Omental fat pad (tissue), 4 donors: ENCODE data around the gene LCAT. TPM values are rescaled to one million over a fixed set of nuclear protein-coding genes. Genes with fewer than 3 reads are reported as not detected.

ENCODE experiments used
- ATAC-seq: fragments of 150-250 bp; one replicate; pipeline ENCODE4 v1.9.1; 2016; ENCODE audit warnings: mild to moderate bottlenecking, moderate library complexity; ENCODE audit not compliant: low FRiP score
- DNase-seq: peaks from one replicate; pipeline ENCODE4 v3.0.0-alpha.2; 2019; ENCODE audit warnings: low spot score
- total RNA-seq, 4 donors: library from RNA; depleted of rRNA; stranded (reverse); fragments of >200 nt; gene quantifications; one replicate each; pipeline ENCODE4 v1.1.0, GENCODE V29; 2016
- TF ChIP-seq, protein P1 (sequence below), 3 donors: fragments of 450-650 bp; IDR thresholded peaks; one replicate each; pipeline ENCODE4 v1.5.1; 2016 to 2017; ENCODE audit warnings: antibody characterized with exemption in 3 of 3, mild to moderate bottlenecking in 3 of 3, moderate library complexity in 2 of 3

Gene LCAT
- total RNA-seq, 4 donors from 2014 or later, result 7.7 to 52.2 (median 13.0) TPM

DNA sequence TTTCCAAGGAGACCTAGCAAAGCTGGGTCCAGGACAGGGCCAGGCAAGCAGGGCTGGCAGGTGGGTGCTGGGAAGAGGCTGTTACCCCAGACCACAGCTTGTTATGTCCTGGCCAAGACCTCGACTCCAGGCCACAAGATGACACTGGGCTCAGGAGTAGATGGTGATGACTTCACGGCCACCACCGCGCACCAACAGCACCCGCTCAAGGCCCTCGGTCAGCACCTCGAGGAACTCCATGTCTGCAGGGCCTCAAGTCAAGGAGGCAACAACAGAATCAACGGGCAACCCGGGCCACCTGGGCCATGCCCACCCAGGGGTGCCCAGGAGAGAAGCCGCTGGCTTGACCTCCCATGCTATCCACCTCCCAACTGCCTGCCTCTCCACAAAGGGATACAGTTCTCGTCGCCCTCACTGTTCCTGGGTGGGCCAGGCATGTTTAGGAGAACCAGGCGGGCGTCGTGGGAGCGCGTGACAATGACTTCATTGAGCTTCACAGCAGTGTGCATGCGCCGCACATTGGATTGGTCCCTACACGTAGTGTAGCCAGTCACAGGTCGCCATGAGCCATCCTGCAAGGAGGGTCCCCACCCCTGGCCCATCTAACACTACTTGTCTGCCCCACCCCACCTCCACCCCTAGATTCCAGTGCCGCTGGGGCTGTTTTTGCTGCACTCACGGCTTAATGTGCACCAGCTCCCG, 921 bp upstream of the LCAT start:
- TF ChIP-seq, protein P1, sequence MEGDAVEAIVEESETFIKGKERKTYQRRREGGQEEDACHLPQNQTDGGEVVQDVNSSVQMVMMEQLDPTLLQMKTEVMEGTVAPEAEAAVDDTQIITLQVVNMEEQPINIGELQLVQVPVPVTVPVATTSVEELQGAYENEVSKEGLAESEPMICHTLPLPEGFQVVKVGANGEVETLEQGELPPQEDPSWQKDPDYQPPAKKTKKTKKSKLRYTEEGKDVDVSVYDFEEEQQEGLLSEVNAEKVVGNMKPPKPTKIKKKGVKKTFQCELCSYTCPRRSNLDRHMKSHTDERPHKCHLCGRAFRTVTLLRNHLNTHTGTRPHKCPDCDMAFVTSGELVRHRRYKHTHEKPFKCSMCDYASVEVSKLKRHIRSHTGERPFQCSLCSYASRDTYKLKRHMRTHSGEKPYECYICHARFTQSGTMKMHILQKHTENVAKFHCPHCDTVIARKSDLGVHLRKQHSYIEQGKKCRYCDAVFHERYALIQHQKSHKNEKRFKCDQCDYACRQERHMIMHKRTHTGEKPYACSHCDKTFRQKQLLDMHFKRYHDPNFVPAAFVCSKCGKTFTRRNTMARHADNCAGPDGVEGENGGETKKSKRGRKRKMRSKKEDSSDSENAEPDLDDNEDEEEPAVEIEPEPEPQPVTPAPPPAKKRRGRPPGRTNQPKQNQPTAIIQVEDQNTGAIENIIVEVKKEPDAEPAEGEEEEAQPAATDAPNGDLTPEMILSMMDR (IDR thresholded peaks at IDR 0.05), result no peak
- ATAC-seq (no peak), DNase-seq (no peak)

DNA sequence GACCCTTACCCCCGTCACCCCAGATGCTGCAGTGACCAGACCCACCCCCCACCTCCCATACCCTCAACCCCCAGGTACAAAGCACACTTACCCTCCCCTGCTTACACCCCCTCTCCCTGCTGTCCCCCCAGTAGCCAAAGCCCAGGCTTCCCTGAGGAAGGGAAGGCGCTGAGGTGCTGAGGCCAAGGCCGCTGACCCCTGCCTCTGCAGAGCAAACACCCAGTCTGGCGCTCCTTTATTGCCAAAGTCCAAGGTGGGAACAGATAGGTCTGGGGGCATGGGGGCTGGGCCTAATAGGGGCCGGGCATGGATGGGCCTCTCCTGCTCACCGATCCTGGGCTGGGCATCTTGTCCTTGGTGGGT, 683 bp downstream of the LCAT start:
- ATAC-seq, result no peak

DNA sequence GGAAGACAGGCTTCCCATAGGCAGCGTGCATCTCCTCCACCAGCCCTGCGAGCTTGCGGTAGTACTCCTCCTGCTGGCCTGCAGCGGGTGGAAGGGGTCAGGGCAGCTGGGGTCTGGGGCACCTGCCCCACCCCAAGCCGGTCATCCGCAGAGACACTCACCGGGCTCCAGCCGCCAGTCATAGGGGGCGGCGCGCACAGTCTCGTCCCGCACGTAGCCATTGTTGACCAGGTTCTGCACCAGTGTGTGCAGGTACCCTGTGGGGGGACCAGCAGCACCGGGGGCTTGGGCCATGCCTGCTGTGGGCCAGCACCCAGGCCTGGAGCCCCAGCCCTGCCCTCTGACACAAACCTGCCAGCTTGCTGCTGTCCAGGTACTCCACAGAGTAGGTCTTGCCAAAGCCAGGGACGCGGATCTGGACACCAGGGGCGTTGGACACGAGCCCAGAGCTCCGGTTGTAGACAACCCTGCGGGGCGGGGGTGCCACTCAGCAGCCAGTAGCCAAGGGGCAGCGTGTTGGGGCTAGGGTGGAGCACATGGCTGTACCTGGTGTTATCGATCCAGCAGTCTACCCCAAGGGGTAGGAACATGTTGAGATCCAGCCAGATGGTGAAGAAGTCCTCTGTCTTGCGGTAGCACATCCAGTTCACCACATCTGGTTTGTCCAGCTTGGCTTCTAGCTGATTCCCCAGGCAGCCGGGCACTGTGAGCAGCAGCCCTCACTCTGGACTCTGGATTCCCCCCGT, 1.2 kb downstream of the LCAT start:
- TF ChIP-seq, protein P1 (IDR thresholded peaks at IDR 0.05), result no peak
- DNase-seq (no peak), ATAC-seq (no peak)

More for the DNA sequence above, 683 bp downstream of the LCAT start:
- DNase-seq, result no peak
- TF ChIP-seq, protein P1 (IDR thresholded peaks at IDR 0.05), result no peak

DNA sequence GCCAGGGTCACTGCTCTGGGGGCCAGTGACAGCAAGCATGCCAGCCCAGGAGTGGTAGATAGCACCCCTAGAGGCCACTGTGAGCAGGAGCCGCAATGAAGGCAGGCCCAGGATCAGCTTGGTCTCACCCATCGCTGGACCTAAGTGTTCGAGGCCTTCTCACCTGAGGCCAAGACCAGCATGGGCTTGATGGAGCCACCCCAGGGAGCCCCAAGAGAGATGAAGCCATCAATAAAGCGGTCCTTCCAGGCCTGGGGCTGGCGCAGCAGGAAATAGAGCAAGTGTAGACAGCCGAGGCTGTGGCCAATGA, 1.8 kb downstream of the LCAT start:
- ATAC-seq (peak; percentile 32), DNase-seq (no peak)

DNA sequence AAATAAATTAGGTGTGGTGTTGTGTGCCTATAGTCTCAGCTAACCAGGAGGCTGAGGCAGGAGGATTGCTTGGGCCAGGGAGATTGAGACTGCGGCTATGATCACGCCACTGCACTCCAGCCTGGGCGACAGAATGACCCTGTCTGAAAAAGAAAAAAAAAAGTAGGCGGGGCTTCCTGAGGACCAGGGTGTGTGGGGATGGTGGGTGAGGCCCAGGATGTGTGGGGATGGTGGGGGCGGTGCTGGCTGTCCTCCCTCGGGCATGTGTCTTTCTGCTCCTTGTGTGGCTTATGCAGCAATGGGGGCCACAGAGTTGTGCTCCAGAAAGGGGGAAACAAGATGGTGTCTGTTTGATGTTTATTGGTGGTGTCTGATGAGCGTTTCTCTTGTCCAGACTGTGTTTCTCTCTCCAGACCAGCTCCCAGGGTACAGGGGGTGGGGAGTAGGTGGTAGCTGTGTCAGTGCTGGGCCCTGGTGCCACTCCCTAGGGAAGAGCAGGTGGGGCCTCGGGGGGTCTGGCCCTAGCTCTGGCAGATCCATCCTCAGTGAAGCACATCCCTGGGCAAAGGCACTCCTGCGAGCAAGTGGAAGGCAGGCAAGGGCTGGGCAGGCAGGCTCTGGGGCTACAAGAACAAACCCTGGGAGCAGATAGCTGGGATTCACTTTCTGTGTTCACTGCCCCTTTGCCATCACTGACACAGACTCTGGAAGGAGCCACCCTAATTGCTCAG, 2.3 kb downstream of the LCAT start:
- TF ChIP-seq, protein P1 (IDR thresholded peaks at IDR 0.05), result no peak
- ATAC-seq, result no peak

More for the DNA sequence above, 1.8 kb downstream of the LCAT start:
- TF ChIP-seq, protein P1 (IDR thresholded peaks at IDR 0.05), result no peak

DNA sequence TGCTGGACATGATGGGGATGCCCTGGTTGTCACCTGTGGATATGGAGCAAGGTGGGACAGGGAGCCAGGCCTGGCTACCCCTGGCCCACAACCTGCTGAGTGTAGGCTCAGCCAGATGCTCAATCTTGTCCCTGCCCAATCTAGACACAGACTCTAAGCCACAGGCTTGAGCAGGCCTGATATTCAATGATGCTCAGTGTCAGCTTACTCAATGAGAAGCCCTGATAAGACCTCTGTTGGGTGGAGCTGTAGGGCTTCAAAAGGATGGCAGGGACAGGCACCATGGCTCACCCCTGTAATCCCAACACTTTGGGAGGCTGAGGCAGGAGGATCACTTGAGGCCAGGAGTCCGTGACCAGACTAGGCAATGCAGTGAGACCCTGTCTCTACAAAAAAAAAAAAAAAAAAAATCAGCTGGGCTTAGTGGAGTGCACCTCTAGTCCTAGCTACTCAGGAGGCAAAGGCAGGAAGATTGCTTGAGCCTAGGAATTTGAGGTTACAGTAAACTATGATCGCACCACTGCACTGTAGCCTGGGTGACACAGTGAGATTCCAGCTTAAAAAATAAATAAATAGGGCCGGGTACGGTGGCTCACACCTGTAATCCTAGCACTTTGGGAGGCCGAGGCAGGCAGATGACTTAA, 3.4 kb downstream of the LCAT start:
- DNase-seq (no peak), ATAC-seq (no peak)
- TF ChIP-seq, protein P1 (IDR thresholded peaks at IDR 0.05), result no peak

More for the DNA sequence above, 2.3 kb downstream of the LCAT start:
- no peak for DNase-seq
